SW 1271 (cell line): ENCODE data around the gene CFAP77.

Experiments used
- DNase-seq, 2 experiments: peaks; one replicate each; lab custom pipeline; 2025; lab: John Stamatoyannopoulos, UW

Gene CFAP77

DNA sequence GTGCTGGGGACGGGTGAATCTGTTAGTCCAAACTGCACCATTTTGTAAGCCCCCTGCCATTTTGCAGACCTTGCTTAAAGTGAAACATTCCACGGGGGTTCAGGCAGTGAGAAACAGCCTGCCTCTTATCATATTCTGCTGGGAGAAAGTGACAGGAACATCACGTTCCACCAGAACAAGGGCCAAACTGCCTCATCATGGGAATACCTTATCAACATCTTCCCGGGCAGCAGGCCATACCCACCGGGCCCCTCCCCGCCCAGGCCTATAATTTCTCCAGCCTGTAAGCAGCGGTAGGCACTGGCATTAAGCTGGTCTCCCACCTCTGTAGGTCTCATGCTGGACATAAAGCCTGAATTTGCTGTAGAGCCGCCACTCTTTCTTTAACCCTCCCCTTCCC is 1.5 kb upstream of the CFAP77 start:
- DNase-seq: no peak

GRCh38 chr9:132410642-132411041 is 631 bp downstream of the CFAP77 start:
- no peak for DNase-seq

DNA sequence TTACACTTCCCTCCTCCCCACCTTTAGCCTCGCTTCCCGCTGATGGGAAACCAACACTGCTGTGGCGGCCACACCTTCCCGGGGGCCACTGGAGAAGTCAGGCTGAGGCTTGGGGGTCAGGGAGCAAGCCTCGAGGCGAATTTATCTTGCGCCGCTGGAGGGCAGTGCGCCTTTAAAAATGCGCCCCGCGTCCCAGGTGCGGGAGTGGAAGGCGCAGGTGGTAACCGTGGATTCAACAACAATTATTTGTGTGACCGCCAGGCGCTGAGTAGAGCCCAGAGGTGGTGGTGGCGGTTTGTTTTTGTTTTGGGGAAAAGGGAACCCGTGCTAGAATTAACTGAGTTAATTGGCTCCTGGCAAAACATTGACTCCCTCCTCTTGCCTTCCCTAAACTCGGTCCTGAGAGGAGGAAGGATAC is 1.1 kb downstream of the CFAP77 start:
- DNase-seq: peak in 1 of 2 experiments; percentile 12

- peak in 1 of 2 experiments; percentile 37 for DNase-seq
These were observed 2.1 kb downstream of the CFAP77 start for GRCh38 chr9:132412089-132412488.

DNA sequence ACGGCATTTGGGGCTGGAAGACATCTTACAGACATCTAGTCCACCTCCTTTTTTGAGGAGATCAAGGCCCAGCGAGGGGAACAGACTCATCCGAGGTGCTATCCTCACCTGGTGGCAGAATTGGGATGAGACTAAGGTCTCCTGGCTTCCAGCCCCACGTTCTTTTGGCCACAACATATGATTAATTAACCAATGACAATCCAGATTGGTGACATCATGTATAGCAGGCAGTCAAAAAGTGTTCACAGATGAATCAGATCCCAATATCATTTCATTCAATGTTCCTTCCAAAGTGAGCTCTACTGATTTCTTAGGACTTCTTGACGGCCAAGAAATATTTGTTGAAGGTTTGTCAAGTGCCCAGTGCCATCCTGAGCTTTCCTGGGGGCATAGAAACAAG is 3.9 kb downstream of the CFAP77 start:
- no peak for DNase-seq

DNA sequence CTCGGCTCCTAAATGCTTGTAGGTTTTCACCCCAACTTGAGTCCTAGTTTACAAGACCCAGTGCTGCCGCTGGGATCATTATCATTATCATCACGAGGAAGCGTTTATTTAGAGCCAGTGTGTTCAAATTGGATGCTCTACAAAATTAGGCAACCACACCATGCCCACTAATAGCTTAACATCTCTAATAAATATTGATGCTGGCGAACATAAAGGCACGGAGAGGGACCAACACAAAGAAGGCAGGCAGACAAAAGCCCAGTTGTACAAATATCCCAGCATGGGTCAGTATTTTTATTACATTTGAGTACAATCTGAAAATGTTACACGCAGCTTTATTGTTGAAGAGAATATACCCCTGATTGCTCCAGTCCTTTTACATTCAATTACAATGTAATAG is 4.7 kb downstream of the CFAP77 start:
- no peak for DNase-seq

DNA sequence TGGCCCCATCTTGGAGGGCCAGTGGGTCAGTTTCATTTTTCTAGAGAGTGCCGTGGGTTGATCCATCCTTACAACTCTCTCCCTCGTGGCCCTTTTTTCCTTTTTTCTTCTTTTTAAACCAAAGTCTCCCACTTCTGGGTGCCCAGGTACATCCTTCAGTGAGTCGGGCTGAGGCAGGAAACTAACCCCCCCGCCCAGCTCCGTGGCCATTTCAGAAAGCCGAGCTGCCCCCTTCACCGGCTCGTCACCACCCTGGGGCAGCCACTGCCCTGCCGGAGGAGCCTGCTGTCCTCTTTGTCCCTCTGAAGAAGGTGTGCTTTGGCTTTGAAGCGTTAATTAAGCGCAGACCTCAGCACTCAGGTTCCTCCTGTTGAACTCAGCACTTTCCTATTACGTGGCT is 5.2 kb downstream of the CFAP77 start:
- no peak for DNase-seq

DNA sequence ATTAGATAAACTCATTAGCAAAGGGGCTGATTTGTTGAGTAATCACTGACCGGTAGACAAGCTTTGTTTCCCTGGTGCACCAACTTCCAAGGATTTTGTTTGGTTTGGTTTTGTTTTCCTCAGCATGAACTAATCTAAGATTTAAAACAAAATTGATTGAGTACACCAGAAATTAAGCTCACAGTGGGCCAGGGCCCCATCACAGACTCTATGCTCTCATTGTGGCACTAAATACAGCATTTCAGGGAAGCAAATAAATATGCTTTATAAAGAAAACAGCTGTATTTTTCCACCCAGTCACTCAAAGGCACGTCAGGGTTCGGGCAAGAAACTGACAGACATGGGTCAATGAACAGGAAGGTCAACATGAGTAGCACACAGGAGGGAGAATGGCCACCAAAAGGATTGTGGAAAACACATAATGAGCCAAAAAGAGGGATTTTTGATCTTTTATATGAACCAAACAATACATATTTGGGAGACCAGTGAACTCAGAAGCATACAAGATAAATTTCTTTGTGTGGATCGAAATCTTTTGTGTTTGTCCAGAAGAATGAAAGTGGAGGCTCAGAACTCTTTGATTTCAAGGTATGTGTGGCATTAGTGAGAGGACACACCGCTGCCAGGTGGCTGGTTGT is 8.8 kb downstream of the CFAP77 start:
- no peak for DNase-seq

GRCh38 chr9:132422574-132422973 is 12.6 kb downstream of the CFAP77 start:
- no peak for DNase-seq

DNA sequence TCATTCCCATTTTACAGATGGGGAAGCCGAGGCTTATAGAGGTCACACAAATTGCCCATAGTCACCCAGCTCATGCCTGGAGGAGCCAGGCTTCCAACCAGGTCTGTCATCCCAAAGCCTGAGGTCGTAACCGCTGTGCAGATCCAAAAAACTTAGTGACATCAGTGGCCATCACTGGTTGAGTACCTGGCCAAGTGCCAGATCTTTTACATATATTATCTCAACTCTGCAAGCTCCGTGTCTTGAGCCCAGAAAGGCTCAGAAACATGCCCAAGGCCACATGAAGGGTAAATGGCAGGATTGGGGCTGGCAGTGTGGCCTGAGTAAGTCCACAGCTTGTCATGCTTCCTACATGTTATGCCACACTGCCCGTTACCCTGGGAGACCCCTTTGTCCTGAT is 13.5 kb downstream of the CFAP77 start:
- no peak for DNase-seq

DNA sequence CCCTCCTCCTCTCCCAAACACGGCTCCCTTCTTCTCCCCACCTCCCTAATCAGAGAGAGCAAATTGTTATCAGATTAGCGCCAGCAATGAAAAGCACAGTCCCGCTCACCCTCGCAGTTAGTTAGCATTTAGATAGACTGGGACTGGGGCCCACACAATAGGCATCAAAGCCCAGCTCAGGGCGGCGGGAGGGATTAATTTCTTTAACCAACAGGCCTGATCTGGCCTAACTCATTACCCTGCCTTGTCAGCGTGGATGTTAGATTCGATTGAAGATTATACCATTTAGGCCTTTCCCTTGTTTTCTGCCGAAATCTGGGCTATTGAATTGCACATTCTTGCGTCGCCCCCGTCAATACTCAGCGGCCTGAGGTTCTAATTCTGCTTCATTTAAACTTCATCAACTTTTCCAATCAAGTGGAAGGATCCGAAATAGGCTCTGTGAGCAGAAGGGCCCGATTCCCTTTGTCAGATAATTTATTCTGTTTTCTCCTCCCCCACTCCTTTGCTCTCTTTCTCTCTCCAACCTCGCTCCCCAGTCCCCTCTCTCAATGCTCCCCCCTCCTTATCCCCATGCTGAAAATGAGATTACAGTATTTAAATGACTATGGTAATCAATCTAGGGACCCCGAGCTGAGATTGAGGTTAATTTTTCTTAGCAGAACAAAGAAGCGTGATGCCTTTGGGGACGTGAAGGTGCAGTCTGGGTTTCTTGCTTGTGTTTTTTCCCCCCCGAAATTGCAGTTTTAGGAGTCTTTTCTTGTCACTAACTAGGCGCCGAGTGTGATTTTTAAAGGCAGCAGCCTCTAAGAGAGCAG is 15.1 kb downstream of the CFAP77 start:
- DNase-seq: no peak

DNA sequence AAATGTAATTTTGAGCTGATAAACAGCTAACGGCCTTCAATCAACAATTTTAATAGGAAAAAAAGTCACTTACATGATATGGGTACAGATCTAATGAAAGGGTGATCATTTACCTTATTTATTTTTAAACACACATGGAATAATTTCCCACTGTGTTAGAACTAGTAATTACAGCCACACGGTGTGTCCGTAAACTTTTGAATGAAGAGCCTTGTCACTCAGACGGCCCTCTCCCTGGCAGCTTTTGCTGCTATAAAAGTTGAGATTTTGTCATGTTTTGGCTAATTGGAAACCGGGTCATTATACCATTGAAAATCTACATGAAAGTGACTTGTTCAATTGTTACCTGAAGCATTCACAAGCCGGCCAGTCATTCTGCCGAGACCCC is 15.7 kb downstream of the CFAP77 start:
- DNase-seq: no peak

DNA sequence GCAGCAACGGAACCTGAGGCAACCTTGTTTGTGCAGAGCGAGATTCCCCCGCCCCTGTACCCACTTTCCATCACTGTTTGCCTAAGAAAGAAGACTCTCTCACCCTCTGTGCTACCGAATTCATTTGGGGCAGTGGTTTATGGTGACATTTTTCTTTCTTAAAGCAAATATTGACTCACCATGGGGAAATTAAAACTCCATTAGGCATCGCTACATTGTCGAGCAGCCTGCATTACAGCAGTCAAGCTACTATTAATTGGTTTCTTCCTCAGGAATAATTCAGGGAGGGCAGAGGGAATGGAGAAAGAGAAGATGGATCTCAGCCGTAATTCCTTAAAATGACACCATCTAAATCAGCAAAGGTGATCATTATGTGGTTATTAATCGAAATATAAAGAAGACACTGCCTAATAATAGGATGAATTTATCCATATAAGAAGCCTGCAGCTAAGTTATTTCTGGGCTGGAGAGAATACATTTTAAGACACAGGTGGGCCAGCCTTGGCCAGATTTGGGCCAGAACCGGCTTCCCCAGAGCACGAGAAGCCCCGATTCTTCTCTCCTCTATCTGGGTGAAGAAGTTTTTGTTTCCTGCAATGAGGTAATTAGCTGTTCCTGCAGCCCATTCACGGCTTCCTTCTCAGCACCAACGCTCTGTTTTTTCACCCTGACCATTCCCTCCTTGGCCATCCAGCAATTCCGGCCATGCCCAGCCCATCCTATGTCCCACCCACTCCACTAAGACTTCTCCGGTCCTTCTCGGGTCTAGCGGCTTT is 16.8 kb downstream of the CFAP77 start:
- no peak for DNase-seq

DNA sequence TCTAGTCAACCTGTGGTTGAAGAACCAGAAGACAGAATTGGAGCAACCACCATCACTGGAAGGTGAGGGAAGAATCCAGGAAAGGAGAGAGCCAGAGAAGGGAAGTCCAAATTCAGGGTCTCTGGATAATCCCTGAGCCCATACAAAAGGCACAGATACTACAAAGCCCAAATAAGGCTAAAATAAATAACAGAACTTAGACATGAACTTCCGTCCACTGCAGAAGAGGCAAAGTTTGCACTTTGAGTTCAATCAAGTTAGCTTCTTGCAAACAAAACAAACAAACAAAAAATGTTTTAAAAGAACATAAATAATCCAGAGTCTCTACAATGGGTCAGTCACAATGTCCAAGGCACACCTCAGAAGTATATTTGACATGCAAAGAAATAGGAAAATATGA is 21.0 kb downstream of the CFAP77 start:
- DNase-seq: no peak

- no peak for DNase-seq
These were observed 24.9 kb downstream of the CFAP77 start for GRCh38 chr9:132434881-132435280.

- no peak for DNase-seq
These were observed 29.1 kb downstream of the CFAP77 start for GRCh38 chr9:132439153-132439552.

- DNase-seq: no peak
These were observed 30.7 kb downstream of the CFAP77 start for GRCh38 chr9:132440735-132441134.

- DNase-seq: no peak
These were observed 31.4 kb downstream of the CFAP77 start for GRCh38 chr9:132441404-132441803.

- no peak for DNase-seq
These were observed 34.1 kb downstream of the CFAP77 start for GRCh38 chr9:132443951-132444607.

DNA sequence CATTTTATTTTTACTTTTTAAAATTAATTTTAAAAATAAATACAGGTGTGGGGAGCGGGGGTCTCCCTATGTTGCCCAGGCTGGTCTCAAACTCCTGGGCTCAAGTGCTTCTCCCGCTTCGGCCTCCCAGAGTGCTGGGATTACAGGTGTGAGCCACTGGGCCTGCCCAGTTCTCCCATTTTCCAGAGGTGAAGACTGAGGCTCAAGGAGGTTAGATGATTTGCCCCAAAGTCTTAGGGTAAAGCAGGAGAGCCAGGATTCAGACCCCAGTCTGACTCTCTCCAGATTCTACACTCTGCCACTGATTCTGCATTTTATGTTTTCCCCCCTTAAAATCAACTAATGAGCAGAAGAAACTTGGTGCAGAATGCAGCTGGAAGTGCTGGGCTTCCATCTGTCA is 36.9 kb downstream of the CFAP77 start:
- DNase-seq: no peak

GRCh38 chr9:132447346-132447745 is 37.3 kb downstream of the CFAP77 start:
- DNase-seq: no peak

DNA sequence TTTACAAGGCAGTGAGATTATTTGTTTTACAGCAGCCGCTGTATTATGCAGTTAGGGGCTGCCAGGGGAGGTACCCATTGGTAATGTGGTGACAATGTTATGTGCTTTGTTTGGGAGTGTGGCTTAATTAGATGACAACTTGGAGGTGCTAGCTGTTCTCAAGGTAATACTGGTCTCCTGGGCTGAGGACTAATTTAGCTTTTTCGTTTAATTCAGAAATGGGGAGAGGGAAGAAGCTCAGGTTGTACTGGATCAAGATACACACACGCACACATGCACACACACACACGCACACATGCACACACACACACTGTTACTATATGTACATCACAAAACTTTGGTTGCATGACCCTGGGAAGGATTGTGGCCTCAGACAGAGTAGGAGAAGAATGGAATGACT is 37.9 kb downstream of the CFAP77 start:
- no peak for DNase-seq
